ENCODE results near the gene VPS25.

- TF ChIP-seq, protein P1, sequence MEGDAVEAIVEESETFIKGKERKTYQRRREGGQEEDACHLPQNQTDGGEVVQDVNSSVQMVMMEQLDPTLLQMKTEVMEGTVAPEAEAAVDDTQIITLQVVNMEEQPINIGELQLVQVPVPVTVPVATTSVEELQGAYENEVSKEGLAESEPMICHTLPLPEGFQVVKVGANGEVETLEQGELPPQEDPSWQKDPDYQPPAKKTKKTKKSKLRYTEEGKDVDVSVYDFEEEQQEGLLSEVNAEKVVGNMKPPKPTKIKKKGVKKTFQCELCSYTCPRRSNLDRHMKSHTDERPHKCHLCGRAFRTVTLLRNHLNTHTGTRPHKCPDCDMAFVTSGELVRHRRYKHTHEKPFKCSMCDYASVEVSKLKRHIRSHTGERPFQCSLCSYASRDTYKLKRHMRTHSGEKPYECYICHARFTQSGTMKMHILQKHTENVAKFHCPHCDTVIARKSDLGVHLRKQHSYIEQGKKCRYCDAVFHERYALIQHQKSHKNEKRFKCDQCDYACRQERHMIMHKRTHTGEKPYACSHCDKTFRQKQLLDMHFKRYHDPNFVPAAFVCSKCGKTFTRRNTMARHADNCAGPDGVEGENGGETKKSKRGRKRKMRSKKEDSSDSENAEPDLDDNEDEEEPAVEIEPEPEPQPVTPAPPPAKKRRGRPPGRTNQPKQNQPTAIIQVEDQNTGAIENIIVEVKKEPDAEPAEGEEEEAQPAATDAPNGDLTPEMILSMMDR (conservative IDR thresholded peaks at IDR 0.05; ENCODE audit: low read length): no peak
- TF ChIP-seq EZH2phosphoT487 (IDR thresholded peaks at IDR 0.05; ENCODE audit: borderline replicate concordance, low read depth, low read length): no peak
Measured at GRCh38 chr17:42787266-42787665, 14.0 kb downstream of the VPS25 start.

All from OCI-LY7 (cell line).